CD4-positive, alpha-beta T cell (primary cell): ENCODE data around the gene ZNF445. TPM values are rescaled to one million over a fixed set of nuclear protein-coding genes. Genes with fewer than 3 reads are reported as not detected.
"Not testable (repeated sequence)": the region's sequence is repeated elsewhere in the genome, so short reads cannot be mapped to it uniquely, and the experiment has no call there.

Experiments used
- ATAC-seq: fragments of 200-7000 bp; cut with Tn5 transposase; one replicate; pipeline ENCODE4 v1.10.0; 2022; ENCODE audit warnings: mild to moderate bottlenecking; ENCODE audit not compliant: poor library complexity
- CTCF ChIA-PET: fragments of 350-600 bp; sonication (Branson Sonifier 250); formaldehyde crosslinking; loops from one replicate; lab custom pipeline; 2021; ENCODE audit warnings: antibody characterized with exemption, inconsistent platforms; lab: Charles Lee
- POLR2A ChIA-PET: fragments of 350-600 bp; sonication (Branson Sonifier 250); formaldehyde crosslinking; loops from one replicate; lab custom pipeline; 2021; ENCODE audit warnings: antibody characterized with exemption, inconsistent platforms; lab: Charles Lee
- DNase-seq, 14 experiments: peaks; one replicate each; pipeline ENCODE4 v3.0.0-alpha.2; 2013 to 2020; ENCODE audit warnings: mixed read lengths in 2 of 14
- H3K27ac ChIP-seq, 2 donors: one replicate each; pipeline versions ENCODE4 v1.5.1 to v1.7.0; 2013; ENCODE audit warnings: low read length in 2 of 2, low read depth in 1 of 2, mild to moderate bottlenecking in 1 of 2
- H3K27me3 ChIP-seq, 2 experiments: 1 replicate in 1 of 2; 2 replicates in 1 of 2; pipeline versions ENCODE4 v1.6.1 to v1.7.0; 2013; ENCODE audit warnings: low read length in 2 of 2, control low read depth in 1 of 2, mild to moderate bottlenecking in 1 of 2, moderate library complexity in 1 of 2; ENCODE audit not compliant: insufficient read depth in 2 of 2, control insufficient read depth in 1 of 2
- H3K36me3 ChIP-seq: one replicate; pipeline ENCODE4 v1.6.1; 2013; ENCODE audit warnings: low read length, control low read depth; ENCODE audit not compliant: insufficient read depth
- H3K4me1 ChIP-seq: one replicate; pipeline ENCODE4 v1.6.1; 2013; ENCODE audit warnings: low read length, control low read depth; ENCODE audit not compliant: insufficient read depth
- H3K4me3 ChIP-seq: one replicate; pipeline ENCODE4 v1.5.1; 2013; ENCODE audit warnings: mild to moderate bottlenecking, low read length, moderate library complexity
- H3K9me3 ChIP-seq, 2 experiments: 1 replicate in 1 of 2; 2 replicates in 1 of 2; pipeline versions ENCODE4 v1.6.1 to v1.7.0; 2013; ENCODE audit warnings: low read length in 2 of 2, mild to moderate bottlenecking in 2 of 2, control low read depth in 1 of 2, moderate library complexity in 1 of 2; ENCODE audit not compliant: control insufficient read depth in 1 of 2, insufficient read depth in 1 of 2
- H3K27ac Mint-ChIP-seq: one replicate; pipeline ENCODE4 v1.8.0; 2020; ENCODE audit warnings: mixed read lengths
- H3K27me3 Mint-ChIP-seq: one replicate; pipeline ENCODE4 v1.8.0; 2021; ENCODE audit warnings: mixed read lengths
- H3K36me3 Mint-ChIP-seq: one replicate; pipeline ENCODE4 v1.8.0; 2021; ENCODE audit warnings: low read depth, mixed read lengths
- H3K4me1 Mint-ChIP-seq: one replicate; pipeline ENCODE4 v1.8.0; 2021; ENCODE audit warnings: low read depth, mixed read lengths
- H3K4me3 Mint-ChIP-seq: one replicate; pipeline ENCODE4 v1.8.0; 2020; ENCODE audit warnings: mild to moderate bottlenecking, mixed read lengths
- H3K9me3 Mint-ChIP-seq: one replicate; pipeline ENCODE4 v1.8.0; 2020; ENCODE audit warnings: mixed read lengths
- CTCF ChIP-seq: fragments of 200-600 bp; IDR thresholded peaks from one replicate; pipeline ENCODE4 v1.8.0; 2022; ENCODE audit warnings: antibody characterized with exemption, mild to moderate bottlenecking
- intact Hi-C, 2 experiments: fragments of 100-400 bp; cut with DNase I in 1 of 2; cut with micrococcal nuclease in 1 of 2; formaldehyde crosslinking; loops; one replicate each; pipeline versions ENCODE4 v1.15.1 to v1.9.0; 2023 to 2025; cut with DNase I, micrococcal nuclease
- total RNA-seq, 174 experiments: library from RNA in 2 of 174; stranded (reverse) in 2 of 174; gene quantifications; one replicate each; pipeline ENCODE4 v1.2.3 and lab custom pipeline; 2021 to 2026

Gene ZNF445
- total RNA-seq, 2 experiments from 2014 or later: 6.1 to 6.6 TPM

DNA sequence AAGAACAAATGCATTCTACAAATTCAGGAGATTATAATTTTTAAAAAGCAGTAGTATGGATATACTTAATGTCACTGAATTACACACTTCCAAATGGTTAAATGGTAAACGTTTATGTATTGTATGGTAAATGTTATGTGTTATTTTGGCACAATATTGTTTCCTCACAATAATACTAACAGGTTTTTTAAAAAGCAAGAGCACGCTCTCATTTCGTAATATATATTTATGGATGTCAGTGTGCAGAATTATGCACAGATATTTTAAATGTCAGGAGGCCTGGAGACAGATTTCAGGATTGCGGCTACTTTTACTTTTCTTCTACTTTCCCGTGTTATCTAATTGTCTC, 533 bp downstream of the ZNF445 start:
- Histone ChIP-seq H3K4me1 (peaks cover 19% of the 10 kb centered on the region), H3K36me3 (no peaks in the 10 kb centered on the region), H3K27me3 (no peaks in the 10 kb centered on the region), H3K27ac (peak overlapping the region in 1 of 2 donors; percentile 56), H3K4me3 (peak overlapping the region; percentile 65), H3K9me3 (no peaks in the 10 kb centered on the region)
- no peak for ATAC-seq
- CTCF ChIA-PET: no interaction called here
- H3K9me3 Mint-ChIP-seq: no peaks in the 10 kb centered on the region
- peaks cover 5% of the 10 kb centered on the region for H3K36me3 Mint-ChIP-seq
- TF ChIP-seq CTCF: no peak
- no peak for DNase-seq
- peak overlapping the region; percentile 93 for H3K27ac Mint-ChIP-seq
- H3K4me1 Mint-ChIP-seq: peaks cover 42% of the 10 kb centered on the region
- POLR2A ChIA-PET: interaction anchor here (0.9 to 1.0 kb wide), 3 partner anchors 33 to 139 kb away, joined by 3 to 5 read pairs (median 5); partner anchors contain the start of gene TCAIM
- no peaks in the 10 kb centered on the region for H3K27me3 Mint-ChIP-seq
- peak overlapping the region; percentile 91 for H3K4me3 Mint-ChIP-seq
- intact Hi-C loops: loop anchor here (1.0 to 10.0 kb wide), 6 partner anchors 33 to 284 kb away; partner anchors contain the start of genes TCAIM (in 2 of the 2), KIAA1143 (in 1 of the 2), KIF15 (in 1 of the 2) and ZNF197 (in 1 of the 2)

DNA sequence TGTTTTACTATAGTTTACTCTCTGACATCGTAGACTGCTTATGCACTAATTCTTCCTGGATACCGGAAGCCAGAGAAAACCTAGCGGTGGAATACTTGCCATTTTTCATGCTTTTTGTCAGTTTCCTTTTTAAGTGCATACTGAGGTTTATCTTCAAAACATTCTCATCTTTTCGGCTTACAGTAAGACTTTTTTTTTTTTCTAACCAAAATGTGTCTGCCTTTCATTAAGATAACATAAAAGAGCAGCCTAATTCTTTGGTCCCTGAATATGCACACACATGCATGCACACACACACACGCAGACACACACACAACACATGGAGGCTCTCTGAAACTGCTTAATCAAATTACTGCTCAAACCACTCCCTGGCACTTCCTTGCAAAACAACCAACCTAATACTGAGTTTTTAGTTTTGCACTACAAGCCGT, 1.3 kb downstream of the ZNF445 start:
- H3K9me3 ChIP-seq: no peaks in the 10 kb centered on the region
- H3K27me3 ChIP-seq: no peaks in the 10 kb centered on the region
- no peaks in the 10 kb centered on the region for H3K9me3 Mint-ChIP-seq
- no peak overlapping the region for H3K27ac ChIP-seq
- H3K36me3 Mint-ChIP-seq: peaks cover 12% of the 10 kb centered on the region
- ATAC-seq: peak; percentile 18
- DNase-seq: peak in 4 of 14 experiments; percentile 13 to 27 (median 20)
- ChIA-PET POLR2A (interaction anchor here (0.9 to 1.0 kb wide), 3 partner anchors 34 to 138 kb away, joined by 3 to 5 read pairs (median 5); partner anchors contain the start of gene TCAIM), CTCF (no interaction called here)
- no peaks in the 10 kb centered on the region for H3K36me3 ChIP-seq
- H3K4me3 ChIP-seq: peak overlapping the region; percentile 65
- H3K4me1 Mint-ChIP-seq: peaks cover 49% of the 10 kb centered on the region
- peak overlapping the region; percentile 91 for H3K4me3 Mint-ChIP-seq
- intact Hi-C loops: loop anchor here (2.0 to 10.0 kb wide), 5 partner anchors 34 to 285 kb away; partner anchors contain the start of genes TCAIM (in 2 of the 2), KIAA1143 (in 1 of the 2), KIF15 (in 1 of the 2) and ZNF197 (in 1 of the 2)
- peaks cover 19% of the 10 kb centered on the region for H3K4me1 ChIP-seq
- no peak for TF ChIP-seq CTCF
- peak overlapping the region; percentile 93 for H3K27ac Mint-ChIP-seq
- no peaks in the 10 kb centered on the region for H3K27me3 Mint-ChIP-seq

DNA sequence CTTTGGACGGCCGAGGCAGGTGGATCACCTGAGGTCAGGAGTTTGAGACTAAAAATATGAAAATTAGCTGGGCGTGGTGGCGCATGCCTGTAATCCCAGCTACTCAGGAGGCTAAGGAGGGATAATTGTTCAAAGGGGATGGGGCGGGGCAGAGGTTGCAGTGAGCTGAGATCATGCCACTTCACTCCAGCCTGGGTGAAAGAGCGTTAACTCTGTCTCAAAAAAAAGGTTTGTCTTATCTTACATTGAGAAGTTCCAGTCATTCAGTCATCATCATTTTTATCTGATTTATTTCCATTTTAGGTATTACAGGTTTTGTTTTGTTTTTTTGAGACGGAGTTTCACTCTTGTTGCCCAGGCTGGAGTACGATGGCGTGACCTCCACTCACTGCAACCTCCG, 2.6 kb downstream of the ZNF445 start:
- H3K4me1 Mint-ChIP-seq: peaks cover 60% of the 10 kb centered on the region
- H3K36me3 Mint-ChIP-seq: peaks cover 20% of the 10 kb centered on the region
- H3K27me3 Mint-ChIP-seq, H3K9me3 ChIP-seq, H3K9me3 Mint-ChIP-seq, H3K36me3 ChIP-seq, ATAC-seq, POLR2A ChIA-PET, DNase-seq, H3K4me3 ChIP-seq, CTCF ChIA-PET, H3K27ac ChIP-seq, H3K27me3 ChIP-seq: not testable (repeated sequence)
- peaks cover 19% of the 10 kb centered on the region for H3K4me1 ChIP-seq
- H3K4me3 Mint-ChIP-seq: peak overlapping the region; percentile 78
- intact Hi-C loops: loop anchor here in 1 of 2 experiments (5.0 to 10.0 kb wide), 2 partner anchors 33 to 140 kb away; partner anchors contain the start of gene TCAIM
- peak overlapping the region; percentile 30 for H3K27ac Mint-ChIP-seq
